Stomach (tissue), 4 donors: ENCODE results near the gene NRN1L.

ENCODE experiments used
- EP300 ChIP-seq: sonication (generic); formaldehyde crosslinking; IDR thresholded peaks from one replicate; pipeline ENCODE4 v1.6.1; 2017; ENCODE audit warnings: antibody characterized with exemption
- POLR2AphosphoS5 ChIP-seq, 3 donors: sonication (generic); formaldehyde crosslinking; IDR thresholded peaks; one replicate each; pipeline ENCODE4 v1.6.1; 2016; ENCODE audit warnings: antibody characterized with exemption in 3 of 3
- TF ChIP-seq, protein P1 (sequence below), 7 experiments: fragments of 450-650 bp in 4 of 7; fragments of 200-600 bp in 3 of 7; sonication (generic) in 3 of 7; IDR thresholded peaks; one replicate each; pipeline ENCODE4 v1.5.1; 2016 to 2019; ENCODE audit warnings: antibody characterized with exemption in 7 of 7, control low read depth in 2 of 7, mild to moderate bottlenecking in 1 of 7

- TF ChIP-seq POLR2AphosphoS5 (IDR thresholded peaks at IDR 0.05) (no peak), EP300 (no peak)
- TF ChIP-seq, protein P1, sequence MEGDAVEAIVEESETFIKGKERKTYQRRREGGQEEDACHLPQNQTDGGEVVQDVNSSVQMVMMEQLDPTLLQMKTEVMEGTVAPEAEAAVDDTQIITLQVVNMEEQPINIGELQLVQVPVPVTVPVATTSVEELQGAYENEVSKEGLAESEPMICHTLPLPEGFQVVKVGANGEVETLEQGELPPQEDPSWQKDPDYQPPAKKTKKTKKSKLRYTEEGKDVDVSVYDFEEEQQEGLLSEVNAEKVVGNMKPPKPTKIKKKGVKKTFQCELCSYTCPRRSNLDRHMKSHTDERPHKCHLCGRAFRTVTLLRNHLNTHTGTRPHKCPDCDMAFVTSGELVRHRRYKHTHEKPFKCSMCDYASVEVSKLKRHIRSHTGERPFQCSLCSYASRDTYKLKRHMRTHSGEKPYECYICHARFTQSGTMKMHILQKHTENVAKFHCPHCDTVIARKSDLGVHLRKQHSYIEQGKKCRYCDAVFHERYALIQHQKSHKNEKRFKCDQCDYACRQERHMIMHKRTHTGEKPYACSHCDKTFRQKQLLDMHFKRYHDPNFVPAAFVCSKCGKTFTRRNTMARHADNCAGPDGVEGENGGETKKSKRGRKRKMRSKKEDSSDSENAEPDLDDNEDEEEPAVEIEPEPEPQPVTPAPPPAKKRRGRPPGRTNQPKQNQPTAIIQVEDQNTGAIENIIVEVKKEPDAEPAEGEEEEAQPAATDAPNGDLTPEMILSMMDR (IDR thresholded peaks at IDR 0.05): no peak
Observed at GRCh38 chr16:67914758-67915495, 30.2 kb downstream of the NRN1L start.
